Keratinocyte (primary cell): ENCODE measurements around the gene CATSPER1. TPM values are rescaled to one million over a fixed set of nuclear protein-coding genes. Genes with fewer than 3 reads are reported as not detected.

ENCODE experiments used
- DNase-seq: peaks from one replicate; pipeline ENCODE4 v3.0.0-alpha.2; 2011; ENCODE audit warnings: low read depth, missing footprints, low spot score
- FAIRE-seq: peaks from 2 replicates; lab custom pipeline; 2011; peaks lifted over from hg19 to GRCh38; lab: Jason Lieb, UNC
- H2AFZ ChIP-seq: 2 replicates; pipeline ENCODE4 v1.6.0; 2012; ENCODE audit warnings: low read length, control low read depth, inconsistent platforms; ENCODE audit not compliant: control insufficient read depth
- H3K27ac ChIP-seq: 2 replicates; pipeline ENCODE4 v1.5.1; 2011; ENCODE audit warnings: low read length; ENCODE audit not compliant: control insufficient read depth, insufficient read depth
- H3K27me3 ChIP-seq: 3 replicates; pipeline ENCODE4 v1.6.0; 2011; ENCODE audit warnings: low read length; ENCODE audit not compliant: control insufficient read depth, insufficient read depth; ENCODE audit errors: extremely low read depth
- H3K36me3 ChIP-seq, 2 experiments: 2 replicates in 1 of 2; 3 replicates in 1 of 2; pipeline ENCODE4 v1.5.1; 2011; ENCODE audit warnings: low read length in 2 of 2, mild to moderate bottlenecking in 1 of 2; ENCODE audit not compliant: control insufficient read depth in 2 of 2, insufficient read depth in 2 of 2; ENCODE audit errors: extremely low read depth in 1 of 2
- H3K4me1 ChIP-seq: 3 replicates; pipeline ENCODE4 v1.5.1; 2011; ENCODE audit warnings: low read length; ENCODE audit not compliant: control insufficient read depth, insufficient read depth; ENCODE audit errors: extremely low read depth
- H3K4me2 ChIP-seq: 3 replicates; pipeline ENCODE4 v1.6.0; 2011; ENCODE audit warnings: low read depth, low read length; ENCODE audit not compliant: control insufficient read depth, insufficient read depth; ENCODE audit errors: extremely low read depth
- H3K4me3 ChIP-seq, 3 experiments: fragments of 200-600 bp in 1 of 3; sonication (generic) in 1 of 3; 2 replicates in 2 of 3; 3 replicates in 1 of 3; pipeline ENCODE4 v1.5.1; 2011 to 2016; ENCODE audit warnings: low read length in 3 of 3, mild to moderate bottlenecking in 3 of 3, control low read depth in 2 of 3, inconsistent platforms in 1 of 3, low read depth in 1 of 3, mixed read lengths in 1 of 3, mixed run types in 1 of 3, moderate library complexity in 1 of 3; ENCODE audit not compliant: control insufficient read depth in 2 of 3, insufficient read depth in 2 of 3; ENCODE audit errors: extremely low read depth in 1 of 3
- H3K79me2 ChIP-seq: 2 replicates; pipeline ENCODE4 v1.6.0; 2012; ENCODE audit warnings: low read length; ENCODE audit not compliant: control insufficient read depth, insufficient read depth
- H3K9ac ChIP-seq: 3 replicates; pipeline ENCODE4 v1.6.0; 2011; ENCODE audit warnings: low read length; ENCODE audit not compliant: control insufficient read depth, insufficient read depth; ENCODE audit errors: extremely low read depth
- H3K9me1 ChIP-seq: 3 replicates; pipeline ENCODE4 v1.6.0; 2011; ENCODE audit warnings: low read length; ENCODE audit not compliant: control insufficient read depth, insufficient read depth; ENCODE audit errors: extremely low read depth
- H3K9me3 ChIP-seq: 2 replicates; pipeline ENCODE4 v1.5.1; 2012; ENCODE audit warnings: low read depth, low read length; ENCODE audit not compliant: control insufficient read depth
- H4K20me1 ChIP-seq: 3 replicates; pipeline ENCODE4 v1.6.0; 2011; ENCODE audit warnings: low read length; ENCODE audit not compliant: control insufficient read depth, insufficient read depth; ENCODE audit errors: extremely low read depth
- EZH2 ChIP-seq: IDR thresholded peaks from one replicate; pipeline ENCODE4 v1.6.1; 2012; ENCODE audit warnings: inconsistent platforms, mild to moderate bottlenecking, low read length, moderate library complexity
- dilution Hi-C: fragments of 300-500 bp; cut with MboI; formaldehyde crosslinking; loops from one replicate; pipeline ENCODE4 v1.7.0; 2020; ENCODE audit warnings: low sequenced_read_pairs; ENCODE audit not compliant: extremely low pct_ligation_motif_present
- polyA plus RNA-seq, 5 experiments: library from polyadenylated mRNA; depleted of rRNA in 3 of 5; stranded (reverse) in 3 of 5; stranded (forward) in 1 of 5; unstranded in 1 of 5; fragments of >200 nt; gene quantifications; 1 replicate in 1 of 5; 2 replicates in 3 of 5; 3 replicates in 1 of 5; pipeline versions ENCODE4 v1.2.1 to v1.2.3, GENCODE V29; 2011 to 2012; ENCODE audit warnings: missing spikeins in 2 of 5, low read depth in 1 of 5, low replicate concordance in 1 of 5
- TF ChIP-seq, protein P1 (sequence below), 3 experiments: IDR thresholded peaks in 1 of 3; conservative IDR thresholded peaks in 1 of 3; optimal IDR thresholded peaks in 1 of 3; 2 replicates in 2 of 3; 3 replicates in 1 of 3; pipeline versions ENCODE3 to v1.5.1; 2011; ENCODE audit warnings: low read length in 3 of 3, mild to moderate bottlenecking in 3 of 3, moderate library complexity in 2 of 3, control low read depth in 1 of 3, inconsistent platforms in 1 of 3; ENCODE audit not compliant: insufficient read depth in 2 of 3; ENCODE audit errors: extremely low read depth in 1 of 3

Gene CATSPER1
- polyA plus RNA-seq, 1 donor (not counting 4 experiments of a cell fraction or from before 2014, with no cell fraction given) = not detected

DNA sequence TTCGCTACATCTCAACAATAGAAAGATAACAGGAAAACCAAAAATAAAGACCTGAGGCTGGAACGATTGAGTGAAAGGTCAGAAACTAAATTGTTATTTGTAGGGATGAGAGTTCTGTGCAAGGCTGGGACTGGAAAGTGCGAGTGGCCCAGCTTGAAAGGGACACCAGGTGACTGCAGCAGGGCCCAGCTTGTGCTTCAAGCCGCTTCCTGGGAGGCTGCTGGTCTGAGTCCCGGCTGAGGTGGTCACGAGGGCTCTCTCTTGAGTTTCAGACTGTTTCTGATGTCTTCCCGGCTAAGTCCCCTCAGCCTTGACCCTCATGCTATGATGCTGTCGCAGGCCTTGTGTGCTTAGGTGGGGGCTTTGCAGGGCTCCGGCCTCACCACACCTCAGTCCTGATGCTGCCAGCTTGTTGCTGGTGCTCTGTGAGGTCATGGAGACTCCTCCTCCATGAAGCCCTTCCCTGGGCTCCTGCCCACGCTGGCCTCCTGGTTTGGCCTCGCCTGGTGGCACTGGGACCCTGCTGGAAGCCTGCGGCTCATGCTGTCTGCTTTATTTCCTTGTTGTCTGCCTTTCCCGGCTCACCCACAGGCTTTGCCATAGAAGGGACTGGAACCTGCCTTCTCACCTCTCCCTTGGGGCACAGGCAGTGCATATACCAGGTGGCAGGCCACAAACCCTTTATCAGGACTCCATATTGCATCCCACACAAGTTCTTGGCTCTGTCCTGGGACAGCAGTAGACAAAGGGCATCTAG lies 20.0 kb downstream of the CATSPER1 start:
- Histone ChIP-seq H3K9me1 (no peaks in the 10 kb centered on the region), H3K9me3 (no peaks in the 10 kb centered on the region), H3K4me2 (no peak overlapping the region), H3K4me3 (no peak overlapping the region), H2AFZ (no peak overlapping the region), H3K36me3 (peaks cover 6 to 7% of the 10 kb centered on the region in 2 experiments), H3K9ac (no peak overlapping the region), H3K4me1 (peaks cover 27% of the 10 kb centered on the region), H3K79me2 (peaks cover 23% of the 10 kb centered on the region), H3K27me3 (no peaks in the 10 kb centered on the region), H4K20me1 (no peaks in the 10 kb centered on the region), H3K27ac (no peak overlapping the region)
- DNase-seq (no peak), FAIRE-seq (no peak)
- no peak for TF ChIP-seq EZH2
- TF ChIP-seq, protein P1, sequence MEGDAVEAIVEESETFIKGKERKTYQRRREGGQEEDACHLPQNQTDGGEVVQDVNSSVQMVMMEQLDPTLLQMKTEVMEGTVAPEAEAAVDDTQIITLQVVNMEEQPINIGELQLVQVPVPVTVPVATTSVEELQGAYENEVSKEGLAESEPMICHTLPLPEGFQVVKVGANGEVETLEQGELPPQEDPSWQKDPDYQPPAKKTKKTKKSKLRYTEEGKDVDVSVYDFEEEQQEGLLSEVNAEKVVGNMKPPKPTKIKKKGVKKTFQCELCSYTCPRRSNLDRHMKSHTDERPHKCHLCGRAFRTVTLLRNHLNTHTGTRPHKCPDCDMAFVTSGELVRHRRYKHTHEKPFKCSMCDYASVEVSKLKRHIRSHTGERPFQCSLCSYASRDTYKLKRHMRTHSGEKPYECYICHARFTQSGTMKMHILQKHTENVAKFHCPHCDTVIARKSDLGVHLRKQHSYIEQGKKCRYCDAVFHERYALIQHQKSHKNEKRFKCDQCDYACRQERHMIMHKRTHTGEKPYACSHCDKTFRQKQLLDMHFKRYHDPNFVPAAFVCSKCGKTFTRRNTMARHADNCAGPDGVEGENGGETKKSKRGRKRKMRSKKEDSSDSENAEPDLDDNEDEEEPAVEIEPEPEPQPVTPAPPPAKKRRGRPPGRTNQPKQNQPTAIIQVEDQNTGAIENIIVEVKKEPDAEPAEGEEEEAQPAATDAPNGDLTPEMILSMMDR (optimal IDR thresholded peaks at IDR 0.05 in 1 of 3, IDR thresholded peaks at IDR 0.05 in 1 of 3, conservative IDR thresholded peaks at IDR 0.05 in 1 of 3; ENCODE audit: extremely low read depth in 1 of 3, insufficient read depth in 2 of 3, low read length in 3 of 3) = no peak
- dilution Hi-C loops = no loop called here

DNA sequence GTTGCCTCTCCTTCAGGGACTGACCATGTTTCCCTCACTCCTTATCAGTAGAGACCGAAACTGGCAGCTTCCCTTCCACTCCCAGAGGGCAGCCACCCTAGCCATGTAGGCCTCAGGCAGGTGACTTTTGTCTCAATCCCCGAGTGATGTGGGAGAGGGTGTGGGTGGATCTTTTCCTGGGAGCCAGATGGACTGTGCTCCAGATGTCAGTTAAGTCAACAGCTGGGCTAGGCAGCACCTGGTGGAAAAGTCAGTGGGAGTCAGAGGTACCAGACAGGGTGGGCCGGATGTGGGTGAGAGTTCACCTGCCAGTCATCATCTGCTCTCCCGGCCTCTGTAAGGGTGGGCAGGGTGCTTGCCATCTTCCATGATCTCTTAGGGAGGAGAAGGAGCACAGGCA lies 22.1 kb downstream of the CATSPER1 start:
- Histone ChIP-seq H2AFZ (no peak overlapping the region), H3K27me3 (no peaks in the 10 kb centered on the region), H3K27ac (no peak overlapping the region), H3K4me3 (no peak overlapping the region), H3K9ac (no peak overlapping the region), H4K20me1 (no peaks in the 10 kb centered on the region), H3K4me2 (no peak overlapping the region), H3K9me3 (no peaks in the 10 kb centered on the region), H3K79me2 (peaks cover 40% of the 10 kb centered on the region), H3K36me3 (peaks cover 15 to 19% of the 10 kb centered on the region in 2 experiments), H3K9me1 (peaks cover 2% of the 10 kb centered on the region), H3K4me1 (peaks cover 26% of the 10 kb centered on the region)
- FAIRE-seq (no peak), DNase-seq (no peak)
- TF ChIP-seq, protein P1 (optimal IDR thresholded peaks at IDR 0.05 in 1 of 3, IDR thresholded peaks at IDR 0.05 in 1 of 3, conservative IDR thresholded peaks at IDR 0.05 in 1 of 3; ENCODE audit: extremely low read depth in 1 of 3, insufficient read depth in 2 of 3, low read length in 3 of 3) = no peak
- TF ChIP-seq EZH2 = no peak
- dilution Hi-C loops = no loop called here
